Activated CD8-positive, alpha-beta memory T cell treated with anti-CD3 and anti-CD28 coated beads, Interleukin-2, amount 50 U/mL, for 48 hours (primary cell): ENCODE data around the gene GRM4.
"Not testable (repeated sequence)": the region's sequence is repeated elsewhere in the genome, so short reads cannot be mapped to it uniquely, and the experiment has no call there.

Source experiments
- DNase-seq: peaks from one replicate; pipeline ENCODE4 v3.0.0-alpha.2; 2020

GRM4 gene

GRCh38 chr6:34059914-34060313, 86.0 kb downstream of the GRM4 start:
- no peak for DNase-seq

- no peak for DNase-seq
These were observed 86.7 kb downstream of the GRM4 start for GRCh38 chr6:34059136-34059731.

DNA sequence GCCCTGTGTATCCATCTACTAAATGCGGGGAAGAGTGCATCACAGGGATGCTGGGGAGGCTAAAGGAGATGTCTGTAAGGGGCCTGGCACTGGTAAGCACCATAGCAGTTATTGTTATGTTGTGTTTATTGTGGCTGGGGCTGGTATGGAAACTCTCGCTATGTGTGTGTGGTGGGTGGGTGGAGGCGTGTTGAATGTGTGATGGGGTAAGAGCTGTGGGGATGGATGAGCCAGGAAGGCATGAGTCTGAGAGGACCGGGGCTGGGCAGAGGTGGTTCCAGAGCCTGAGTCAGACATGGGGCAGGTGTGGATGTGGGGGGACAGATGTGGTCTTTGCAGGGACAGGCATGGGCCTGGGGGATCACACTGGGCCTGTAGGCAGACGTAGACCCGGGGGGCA, 88.1 kb downstream of the GRM4 start:
- no peak for DNase-seq

GRCh38 chr6:34057191-34057590, 88.7 kb downstream of the GRM4 start:
- DNase-seq = no peak

- no peak for DNase-seq
These were observed 89.4 kb downstream of the GRM4 start for GRCh38 chr6:34056305-34057108.

- peak; percentile 86 for DNase-seq
These were observed 90.5 kb downstream of the GRM4 start for GRCh38 chr6:34055223-34055933.

GRCh38 chr6:34053721-34054120, 92.2 kb downstream of the GRM4 start:
- no peak for DNase-seq

- no peak for DNase-seq
These were observed 92.8 kb downstream of the GRM4 start for GRCh38 chr6:34052918-34053608.

DNA sequence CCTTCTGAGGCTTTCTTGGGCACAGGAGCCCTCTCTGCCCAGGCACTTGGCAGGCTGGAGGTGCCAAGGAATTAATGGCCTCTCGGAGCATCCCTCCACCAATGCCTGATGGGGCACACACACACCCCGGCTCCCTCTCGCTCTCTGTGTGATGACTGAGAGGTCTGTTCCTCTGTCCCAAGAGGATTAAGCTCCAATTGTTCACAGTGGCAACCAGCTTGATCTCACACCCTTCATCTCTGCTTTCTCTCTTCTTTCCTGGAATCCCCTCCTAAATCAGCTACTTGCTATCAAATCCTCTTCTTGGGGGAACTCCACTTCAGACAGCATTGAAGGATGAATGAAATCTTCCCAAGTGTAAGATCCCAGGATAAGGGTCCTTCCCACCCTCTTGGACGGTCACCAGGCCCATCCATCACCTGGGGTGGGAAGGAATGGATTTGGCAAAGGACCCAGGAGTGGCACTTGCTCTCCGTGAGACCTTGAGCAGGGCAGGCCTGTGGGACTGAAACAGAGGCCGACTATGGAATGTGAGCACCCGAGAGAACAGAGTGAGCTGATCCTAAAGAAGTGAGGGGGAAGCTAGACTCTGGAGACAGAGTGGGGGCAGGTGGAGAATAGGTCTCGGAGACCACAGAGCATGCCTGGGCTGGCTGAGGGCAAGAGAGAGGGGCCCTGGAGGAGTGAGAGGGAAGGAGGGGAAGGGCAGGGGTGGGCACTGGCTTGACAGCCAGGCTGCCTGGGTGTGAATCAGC, 93.6 kb downstream of the GRM4 start:
- DNase-seq = no peak

DNA sequence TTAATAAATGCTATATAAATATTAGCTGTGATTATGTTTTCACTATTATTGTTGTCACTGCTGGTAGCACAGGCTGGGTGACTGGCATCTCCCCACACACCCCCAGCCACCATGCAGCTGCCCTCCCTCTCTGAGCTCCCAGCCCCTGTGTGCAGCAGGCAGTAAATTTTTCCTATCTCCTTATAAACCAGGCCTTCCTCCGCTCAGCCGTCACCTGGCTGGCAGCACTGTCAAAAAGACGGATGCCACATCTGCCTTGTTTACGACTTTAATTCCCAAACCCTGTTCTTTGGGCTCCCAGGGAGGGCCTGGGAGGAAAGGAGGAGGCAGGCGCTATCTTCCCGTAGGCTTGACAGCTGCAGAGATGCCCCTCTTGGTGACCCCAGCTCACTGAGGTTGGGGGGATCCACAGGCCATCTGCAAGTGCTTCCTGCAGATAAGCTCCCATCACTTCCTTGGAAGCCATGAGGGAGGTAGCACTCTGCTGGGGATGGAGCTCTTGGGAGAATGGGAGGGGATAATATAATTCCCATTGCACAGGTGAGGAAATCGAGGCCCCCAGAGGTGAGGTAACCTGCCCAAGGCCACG, 94.5 kb downstream of the GRM4 start:
- no peak for DNase-seq

- no peak for DNase-seq
These were observed 95.2 kb downstream of the GRM4 start for GRCh38 chr6:34050691-34051090.

DNA sequence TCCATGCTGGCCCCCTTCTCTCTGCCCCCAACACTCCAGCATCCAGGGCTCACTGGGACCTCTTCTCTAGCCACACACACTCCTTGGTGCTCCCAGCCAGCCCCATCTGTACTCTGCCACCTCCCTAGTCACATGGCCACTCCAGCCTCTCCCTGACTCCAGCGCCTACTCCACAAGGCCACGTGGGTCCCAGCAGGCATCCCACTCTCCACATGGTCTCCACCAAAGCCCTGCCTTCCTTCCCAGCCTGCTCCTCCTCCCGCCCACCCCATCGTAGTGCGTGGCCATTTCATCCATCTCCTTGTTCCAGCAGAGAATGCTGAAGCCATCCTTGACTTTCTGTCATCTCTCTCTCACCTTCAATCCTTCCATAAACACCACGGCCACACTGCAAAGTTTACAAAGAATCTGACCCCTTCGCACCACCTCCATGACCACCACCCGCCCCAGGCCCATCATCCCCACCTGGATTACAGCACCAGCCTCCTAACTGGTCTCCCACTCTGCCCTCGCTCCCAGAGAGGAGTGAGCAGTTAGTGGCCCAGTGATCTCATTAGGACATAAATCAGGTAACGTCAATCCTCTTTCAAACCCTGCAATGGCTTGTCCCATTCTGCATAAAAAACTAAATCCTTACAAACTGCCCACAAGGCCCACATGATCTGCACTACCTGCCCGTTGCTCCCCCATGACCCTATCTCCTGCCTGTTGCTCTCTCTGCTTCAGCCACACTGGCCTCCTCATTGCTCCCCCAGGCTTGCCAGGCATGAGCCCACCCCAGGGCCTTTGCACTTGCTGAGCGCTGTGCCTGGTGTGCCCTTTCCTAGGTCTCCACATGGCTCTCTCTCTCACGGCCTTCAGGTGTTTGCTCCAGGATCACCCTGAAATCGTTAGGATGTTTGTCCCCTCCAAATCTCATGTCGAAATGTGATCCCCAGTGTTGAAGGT, 96.2 kb downstream of the GRM4 start:
- DNase-seq = no peak

DNA sequence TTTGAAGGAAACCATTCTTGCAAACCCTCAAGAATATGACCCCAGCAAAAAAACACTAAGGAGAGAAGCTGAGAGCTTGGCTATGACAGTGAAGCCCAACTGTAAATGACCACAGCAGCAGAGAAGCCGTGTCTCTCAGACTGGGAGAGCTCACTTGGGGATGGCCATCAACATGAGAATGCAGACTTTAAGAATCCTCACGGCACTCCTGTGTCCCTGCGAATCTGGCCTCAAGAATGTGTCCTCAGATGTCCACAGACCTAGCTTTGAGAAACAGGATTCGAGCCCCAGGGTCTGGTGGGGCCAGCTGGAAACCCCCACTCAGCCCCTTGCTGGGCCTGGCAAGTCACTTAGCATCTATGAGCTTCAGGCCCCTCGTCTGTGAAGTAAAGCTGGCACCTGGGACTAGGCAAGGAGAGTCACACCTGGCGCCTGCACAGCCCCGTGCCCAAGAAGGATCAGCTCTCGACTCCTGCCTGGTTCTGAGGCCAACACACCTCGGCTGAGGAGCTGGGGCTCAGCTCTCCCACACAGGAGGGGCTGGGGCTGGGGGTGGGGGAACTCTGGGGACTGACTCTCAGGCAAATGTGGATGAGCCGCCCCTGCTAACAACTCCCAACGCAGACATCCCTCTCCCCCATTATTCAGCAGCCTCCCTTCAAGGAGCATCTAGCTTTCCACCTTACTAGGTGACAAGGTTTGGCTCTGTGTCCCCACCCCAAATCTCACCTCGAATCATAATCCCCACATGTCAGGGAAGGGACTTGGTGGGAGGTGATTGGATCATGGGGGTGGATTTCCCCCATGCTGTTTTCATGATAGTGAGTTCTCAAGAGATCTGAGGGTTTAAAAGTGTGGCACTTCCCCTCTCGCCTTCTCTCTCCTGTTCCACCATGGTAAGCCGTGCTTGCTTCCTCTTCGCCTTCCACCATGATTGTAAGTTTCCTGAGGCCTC, 97.7 kb downstream of the GRM4 start:
- DNase-seq = no peak

GRCh38 chr6:34046617-34047016, 99.3 kb downstream of the GRM4 start:
- no peak for DNase-seq

- no peak for DNase-seq
These were observed 100.1 kb downstream of the GRM4 start for GRCh38 chr6:34045771-34046170.

DNA sequence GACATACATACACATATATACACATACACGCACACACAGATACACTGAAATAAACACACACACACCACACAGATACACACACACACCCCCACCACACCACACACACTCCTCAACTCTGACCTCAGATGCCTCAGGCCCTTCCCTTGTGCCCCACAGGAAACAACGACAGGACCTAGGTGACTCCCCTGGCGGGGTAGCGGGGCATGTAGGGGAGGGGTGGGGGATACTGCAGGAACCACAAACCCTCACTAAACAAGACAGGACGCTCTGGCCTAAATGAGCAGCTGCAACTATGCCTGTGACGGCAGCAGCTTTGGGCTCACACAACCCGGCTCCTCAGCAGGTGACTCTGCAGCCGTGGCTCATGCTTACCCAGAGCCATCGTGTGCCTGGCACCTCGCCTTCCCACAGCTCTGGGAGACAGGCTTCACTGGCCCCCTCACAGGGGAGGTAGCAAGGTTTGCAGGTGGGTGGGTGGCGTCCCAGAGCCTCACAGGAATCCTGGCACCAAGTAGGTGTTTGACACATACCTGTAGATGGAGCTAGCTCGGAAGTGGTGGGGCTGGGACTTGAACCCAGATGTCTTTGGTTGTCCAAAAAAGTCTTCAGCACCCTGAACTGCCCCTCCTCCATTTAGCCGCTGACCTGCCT, 100.8 kb downstream of the GRM4 start:
- DNase-seq = no peak

GRCh38 chr6:34043359-34043758, 102.5 kb downstream of the GRM4 start:
- no peak for DNase-seq

DNA sequence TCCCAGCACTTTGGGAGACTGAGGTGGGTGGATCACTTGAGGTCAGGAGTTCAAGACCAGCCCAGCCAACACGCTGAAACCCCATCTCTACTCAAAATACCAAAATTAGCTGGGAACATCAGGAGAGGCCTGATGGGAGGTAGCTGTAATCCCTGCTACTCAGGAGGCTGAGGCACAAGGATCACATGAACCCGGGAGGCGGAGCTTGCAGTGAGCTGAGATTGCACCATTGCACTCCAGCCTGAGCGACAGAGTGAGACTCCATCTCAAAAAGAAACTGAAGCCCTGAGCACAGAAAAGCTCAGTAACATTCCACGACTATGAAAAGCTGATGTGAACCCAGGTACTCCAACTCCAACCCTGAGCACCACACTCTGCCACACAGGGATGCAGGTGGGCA, 103.9 kb downstream of the GRM4 start:
- DNase-seq = not testable (repeated sequence)

DNA sequence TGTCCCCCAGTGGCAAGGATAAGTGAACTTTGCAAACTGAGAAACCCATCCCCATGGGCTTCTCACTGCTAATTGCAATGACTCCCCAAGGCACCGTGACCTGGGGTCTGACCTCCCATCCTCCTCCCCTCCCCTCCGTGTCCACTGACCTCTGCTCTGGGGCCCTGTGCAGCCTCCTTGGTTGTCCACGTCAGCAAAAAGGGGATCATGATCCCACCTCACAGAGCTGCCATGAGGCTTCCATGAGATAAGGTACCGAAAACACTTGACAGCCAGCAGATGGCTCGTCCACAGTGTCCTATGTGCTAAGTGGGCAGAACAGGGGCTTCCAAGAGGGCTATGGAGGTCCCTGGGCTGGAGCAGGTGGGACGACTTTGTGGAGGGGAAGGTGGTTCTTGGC, 104.5 kb downstream of the GRM4 start:
- DNase-seq = no peak
